GM21390 (cell line): ENCODE results near the gene NINJ1.

ENCODE experiments used
- ATAC-seq: cut with Tn5 transposase; IDR thresholded peaks from one replicate; pipeline ENCODE4 v1.9.1; 2021; ENCODE audit not compliant: unreplicated experiment

NINJ1 gene

DNA sequence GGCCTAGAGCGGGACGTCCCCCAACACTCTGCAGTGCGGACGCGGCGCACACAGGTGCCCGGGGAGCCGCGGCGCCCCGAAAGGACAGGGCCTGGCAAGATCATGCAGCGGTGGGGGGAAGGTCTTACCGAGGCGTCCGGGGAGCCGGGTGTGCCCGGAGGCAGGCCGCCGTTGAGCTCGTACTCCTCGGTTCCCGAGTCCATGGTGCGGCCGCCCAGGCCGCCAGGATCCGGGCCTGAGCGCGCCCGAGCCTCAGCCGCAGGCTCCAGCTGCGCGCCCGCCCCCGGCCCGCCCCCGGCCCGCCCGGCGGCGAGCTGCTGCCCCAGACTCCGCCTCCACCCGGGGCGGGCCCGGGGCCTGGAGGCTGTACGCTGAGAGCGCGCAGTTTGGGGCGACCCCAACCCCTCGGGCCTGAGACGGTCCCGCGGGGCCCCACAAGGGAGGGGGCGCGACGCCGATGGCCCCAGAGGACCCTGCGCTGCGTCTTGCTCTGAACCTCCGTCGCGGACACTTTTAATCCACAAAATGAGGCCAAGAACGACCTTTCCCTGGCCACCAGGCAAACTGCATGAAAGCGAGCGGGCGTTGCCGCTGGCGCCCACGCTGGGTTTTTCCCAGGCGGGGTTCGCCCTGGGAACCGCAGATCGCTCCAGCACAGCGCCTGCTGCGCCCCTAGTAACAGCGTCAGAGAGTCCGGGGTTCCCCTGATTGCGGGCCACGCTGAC is at the start of gene NINJ1:
Gene NINJ1 (minus strand): TSS at position 237 of the 725 bp plus-strand sequence. CDS start 34 bp downstream, at position 203.
- peak; percentile 81 for ATAC-seq

DNA sequence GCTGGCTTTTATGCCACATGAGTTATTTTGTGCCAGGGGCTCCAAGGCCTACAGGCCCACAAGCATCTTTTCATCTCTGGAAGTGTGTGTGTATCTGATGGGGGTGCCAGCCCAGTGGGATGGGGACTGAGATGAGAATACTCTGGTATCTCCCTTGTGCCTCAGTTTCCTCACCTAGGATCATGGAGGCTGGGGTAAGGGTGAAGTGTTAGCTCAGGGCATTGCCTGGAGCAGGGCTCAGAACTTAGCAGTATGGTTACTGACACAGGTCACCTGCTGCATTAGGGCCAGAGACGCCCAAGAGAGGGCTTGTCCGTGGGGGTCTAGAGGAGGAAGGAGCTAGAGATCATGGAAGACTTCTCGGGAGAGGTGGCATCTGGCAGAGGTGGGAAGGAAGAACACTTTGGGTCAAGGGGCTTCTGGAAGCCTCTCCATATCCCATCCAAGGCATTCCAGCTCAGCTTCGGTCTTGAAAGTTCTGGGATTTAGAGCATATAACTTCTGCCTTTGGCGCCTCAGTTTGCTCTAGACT is 49.1 kb upstream of the NINJ1 start:
- ATAC-seq = no peak

- ATAC-seq = no peak
These were observed 48.5 kb upstream of the NINJ1 start for GRCh38 chr9:93182572-93182971.

- no peak for ATAC-seq
These were observed 47.8 kb upstream of the NINJ1 start for GRCh38 chr9:93181672-93182435.

DNA sequence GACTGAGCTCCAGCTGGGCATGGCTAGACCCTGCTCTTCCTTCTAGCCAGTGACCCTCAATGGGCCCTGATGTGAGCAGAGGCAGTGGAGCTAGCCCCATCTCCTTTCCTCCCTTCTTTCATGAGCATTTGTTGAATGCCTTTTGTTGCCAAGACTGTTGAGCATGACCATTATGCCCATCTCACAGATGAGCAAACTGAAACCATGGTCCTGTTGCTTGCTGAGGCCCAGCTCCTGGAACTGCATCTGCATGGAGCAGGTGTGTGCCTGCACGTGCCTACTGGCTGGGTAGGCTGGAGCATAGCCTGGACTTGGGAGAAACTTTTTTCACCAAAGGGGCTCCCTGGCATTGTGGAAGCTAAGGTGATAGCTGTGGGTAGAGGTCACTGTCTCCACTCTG is 46.9 kb upstream of the NINJ1 start:
- no peak for ATAC-seq

- ATAC-seq = no peak
These were observed 45.1 kb upstream of the NINJ1 start for GRCh38 chr9:93178851-93179786.

- ATAC-seq = no peak
These were observed 43.6 kb upstream of the NINJ1 start for GRCh38 chr9:93177676-93178075.

- no peak for ATAC-seq
These were observed 40.9 kb upstream of the NINJ1 start for GRCh38 chr9:93174976-93175375.

DNA sequence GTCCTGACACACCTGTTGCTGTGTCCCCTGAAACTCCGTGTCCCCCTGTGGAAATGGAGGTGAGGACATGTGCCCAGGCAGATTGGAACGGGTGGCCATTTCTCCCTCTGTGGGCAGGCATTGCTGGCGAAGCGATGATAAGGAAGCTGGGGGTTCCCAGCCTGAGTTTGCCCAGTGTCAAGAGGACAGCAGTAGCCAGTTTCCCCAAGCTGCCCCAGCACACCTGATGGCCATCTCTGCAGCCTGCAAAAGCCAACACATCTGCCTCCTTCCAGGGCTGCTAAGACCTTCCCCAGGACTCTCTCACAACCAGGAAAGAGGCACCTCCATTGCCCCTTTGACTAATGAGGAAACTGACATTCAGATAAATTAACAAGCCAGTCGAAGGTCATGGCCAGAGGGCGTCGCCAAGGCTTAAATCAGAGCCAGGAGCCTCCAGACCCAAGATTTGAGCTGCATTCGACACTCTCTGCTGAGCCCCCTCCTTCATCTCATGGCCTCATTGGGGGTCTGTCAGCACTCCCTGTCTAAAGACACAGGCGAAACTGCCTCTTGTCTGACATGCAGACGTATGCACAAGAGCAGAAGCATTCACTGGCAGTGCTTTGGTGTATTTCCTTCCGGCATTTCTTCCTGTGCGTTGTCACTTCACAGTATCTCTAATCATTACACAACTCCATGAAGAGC is 39.5 kb upstream of the NINJ1 start:
- no peak for ATAC-seq

- no peak for ATAC-seq
These were observed 38.8 kb upstream of the NINJ1 start for GRCh38 chr9:93172666-93173364.

- no peak for ATAC-seq
These were observed 37.4 kb upstream of the NINJ1 start for GRCh38 chr9:93171261-93171990.

DNA sequence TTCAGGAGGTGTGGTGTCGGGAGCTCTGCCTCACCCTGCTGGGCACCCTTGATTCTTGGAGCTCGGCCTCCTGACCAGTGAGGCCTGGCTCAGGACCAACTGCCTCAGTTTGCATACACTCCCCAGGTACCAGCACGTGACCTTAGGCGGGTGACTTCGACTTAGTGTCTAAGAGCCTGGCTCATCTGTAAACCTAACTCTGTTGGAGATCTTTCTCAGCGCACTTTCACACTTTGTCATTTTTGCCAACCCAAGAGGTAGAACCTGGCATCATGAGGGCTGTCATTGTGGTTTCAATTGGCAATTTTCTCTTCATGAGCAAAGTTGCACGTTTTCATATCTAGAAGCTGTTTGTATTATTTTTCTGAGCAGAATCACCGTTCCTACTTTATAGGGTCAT is 36.5 kb upstream of the NINJ1 start:
- ATAC-seq = no peak

DNA sequence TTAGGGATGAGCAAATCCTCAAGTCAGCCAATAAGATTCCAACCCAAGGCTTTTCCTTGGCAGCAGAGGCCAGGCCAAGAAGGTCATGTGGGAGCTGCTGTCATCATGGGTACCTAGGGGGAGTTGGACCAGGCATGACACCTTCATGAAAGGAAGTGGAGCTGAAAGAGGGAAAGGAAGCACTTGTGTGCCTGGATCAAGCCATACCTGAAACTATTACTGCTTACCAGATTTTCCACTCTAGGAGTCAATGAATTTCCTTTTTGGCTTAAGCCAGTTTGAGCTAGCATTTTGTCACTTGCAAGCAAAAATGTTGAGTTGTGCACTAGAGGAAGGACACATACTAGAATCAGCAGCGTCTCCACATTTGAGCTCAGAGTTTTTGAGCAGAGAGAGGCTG is 35.4 kb upstream of the NINJ1 start:
- no peak for ATAC-seq

- ATAC-seq = no peak
These were observed 34.5 kb upstream of the NINJ1 start for GRCh38 chr9:93168581-93168980.

- ATAC-seq = no peak
These were observed 33.8 kb upstream of the NINJ1 start for GRCh38 chr9:93167838-93168237.

- ATAC-seq = no peak
These were observed 33.1 kb upstream of the NINJ1 start for GRCh38 chr9:93167185-93167584.

DNA sequence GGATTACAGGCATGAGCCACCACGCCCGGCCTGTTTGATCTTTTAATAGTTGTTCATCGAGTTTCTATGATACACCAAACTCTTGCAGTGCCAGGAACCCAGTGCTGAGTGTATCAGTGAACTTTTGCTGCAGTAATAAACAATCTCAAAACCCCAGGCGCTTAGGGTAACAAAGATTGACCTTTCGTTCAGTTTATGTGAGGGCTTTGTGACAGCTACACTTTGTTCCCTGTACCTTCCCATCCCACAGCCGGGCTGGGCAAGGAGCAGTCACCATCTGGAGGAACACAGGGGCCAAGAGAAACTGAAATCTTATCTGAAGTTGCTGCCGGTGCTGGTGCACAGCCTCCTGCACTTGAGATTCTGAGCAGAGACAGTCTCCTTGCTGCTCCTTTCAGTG is 32.6 kb upstream of the NINJ1 start:
- ATAC-seq = no peak

GRCh38 chr9:93164085-93164484 is 30.0 kb upstream of the NINJ1 start:
- ATAC-seq = no peak
